ENCODE data around the gene RIPOR2.

DNA sequence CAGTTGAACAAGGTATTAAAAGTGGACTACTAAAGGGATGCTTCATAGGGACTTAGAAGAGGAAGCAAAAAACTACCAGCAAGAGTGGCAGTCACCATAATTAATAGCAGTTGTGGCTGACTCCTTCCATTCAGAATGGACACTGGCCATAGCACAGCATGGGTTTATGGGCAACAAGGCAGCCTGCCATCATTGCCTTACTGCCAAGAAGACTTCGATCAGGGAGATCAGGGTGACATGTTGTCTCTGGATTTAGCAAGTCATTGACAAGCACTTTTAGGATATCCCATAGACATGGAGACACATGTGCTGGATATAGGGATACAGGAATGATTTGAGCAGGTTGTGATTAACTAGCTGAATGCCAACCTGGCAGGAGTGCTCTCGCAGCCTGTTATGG lies 35.3 kb upstream of the RIPOR2 start:
- TF ChIP-seq POLR2A (IDR thresholded peaks at IDR 0.05) = no peak
- TF ChIP-seq CTCF (IDR thresholded peaks at IDR 0.05 in 4 of 5, conservative IDR thresholded peaks at IDR 0.05 in 1 of 5) = no peak
